ENCODE results near the gene KCNN3. TPM values are rescaled to one million over a fixed set of nuclear protein-coding genes. Genes with fewer than 3 reads are reported as not detected.

Gene KCNN3
- polyA plus RNA-seq, 1 donor from 2014 or later = 2.2 TPM

DNA sequence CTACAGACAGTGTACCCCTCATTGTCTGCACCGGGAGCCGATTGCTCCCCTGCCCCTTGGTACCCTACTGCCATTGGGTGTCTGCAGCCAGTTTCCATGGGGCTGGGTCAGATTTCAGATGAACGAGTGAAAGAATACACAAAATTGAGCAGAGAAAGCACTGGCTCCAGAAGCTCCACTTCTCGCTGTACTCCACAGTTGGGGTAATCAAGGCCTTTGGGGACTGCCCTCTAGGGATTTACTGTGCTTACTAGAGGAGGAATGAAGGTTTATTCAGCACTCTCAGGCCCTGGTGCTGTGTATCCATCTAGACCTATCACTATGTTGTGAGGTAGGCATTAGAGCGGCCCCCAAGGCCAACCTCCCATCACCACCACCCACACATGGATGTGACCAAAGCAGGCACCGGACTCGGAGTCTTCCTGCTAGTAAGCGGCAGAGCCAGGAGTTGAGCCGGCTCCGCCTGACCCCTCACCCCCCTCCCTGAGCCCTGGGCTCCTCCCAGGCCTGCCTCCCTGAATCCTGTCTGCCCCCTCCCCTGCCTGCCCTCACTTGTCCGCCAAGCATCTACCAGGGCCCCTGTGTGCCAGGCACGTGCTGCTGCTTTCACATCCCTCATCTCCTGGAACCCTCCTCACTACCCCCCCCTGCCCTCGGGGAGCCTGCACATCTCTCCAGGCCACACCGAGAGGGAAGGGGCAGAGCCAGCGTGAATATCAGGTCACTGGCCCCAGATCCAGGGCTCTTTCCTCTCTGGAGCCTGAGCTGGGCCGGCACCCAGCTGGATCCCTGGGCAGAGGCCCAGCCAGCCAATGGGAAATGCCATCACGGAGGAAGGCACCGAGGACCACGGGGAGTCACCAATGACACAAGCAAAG, 23.3 kb downstream of the KCNN3 start:
- Histone ChIP-seq H3K4me2 (ENCODE audit: low read length) (no peak overlapping the region), H3K36me3 (ENCODE audit: insufficient read depth, low read length) (no peaks in the 10 kb centered on the region), H3K9me2 (ENCODE audit: insufficient read depth, low read length) (no peaks in the 10 kb centered on the region), H3K9me3 (ENCODE audit: low read length) (no peaks in the 10 kb centered on the region), H3F3A (ENCODE audit: insufficient read depth, low read length, poor library complexity, severe bottlenecking) (no peaks in the 10 kb centered on the region), H3K79me2 (replicated peaks; ENCODE audit: insufficient read depth, low read length) (no peaks in the 10 kb centered on the region), H4K20me1 (ENCODE audit: insufficient read depth) (no peaks in the 10 kb centered on the region), H3K27ac (ENCODE audit: low read length) (no peak overlapping the region), H3K27me3 (ENCODE audit: insufficient read depth, low read depth, low read length) (no peaks in the 10 kb centered on the region), H3K9ac (ENCODE audit: low read length) (no peak overlapping the region), H2AFZ (ENCODE audit: low read depth, low read length) (no peak overlapping the region), H3K4me3 (ENCODE audit: low read length) (no peak overlapping the region)
- TF ChIP-seq SMC3 (conservative IDR thresholded peaks at IDR 0.05; ENCODE audit: poor library complexity) = no peak
- no peak for TF ChIP-seq POLR2AphosphoS5 (IDR thresholded peaks at IDR 0.05)
- TF ChIP-seq EP300 (conservative IDR thresholded peaks at IDR 0.05; ENCODE audit: poor library complexity, severe bottlenecking) = no peak
- no peak for TF ChIP-seq EZH2 (IDR thresholded peaks at IDR 0.05; ENCODE audit: borderline replicate concordance, insufficient read depth, low read length, poor library complexity, severe bottlenecking)
- TF ChIP-seq, protein P1, sequence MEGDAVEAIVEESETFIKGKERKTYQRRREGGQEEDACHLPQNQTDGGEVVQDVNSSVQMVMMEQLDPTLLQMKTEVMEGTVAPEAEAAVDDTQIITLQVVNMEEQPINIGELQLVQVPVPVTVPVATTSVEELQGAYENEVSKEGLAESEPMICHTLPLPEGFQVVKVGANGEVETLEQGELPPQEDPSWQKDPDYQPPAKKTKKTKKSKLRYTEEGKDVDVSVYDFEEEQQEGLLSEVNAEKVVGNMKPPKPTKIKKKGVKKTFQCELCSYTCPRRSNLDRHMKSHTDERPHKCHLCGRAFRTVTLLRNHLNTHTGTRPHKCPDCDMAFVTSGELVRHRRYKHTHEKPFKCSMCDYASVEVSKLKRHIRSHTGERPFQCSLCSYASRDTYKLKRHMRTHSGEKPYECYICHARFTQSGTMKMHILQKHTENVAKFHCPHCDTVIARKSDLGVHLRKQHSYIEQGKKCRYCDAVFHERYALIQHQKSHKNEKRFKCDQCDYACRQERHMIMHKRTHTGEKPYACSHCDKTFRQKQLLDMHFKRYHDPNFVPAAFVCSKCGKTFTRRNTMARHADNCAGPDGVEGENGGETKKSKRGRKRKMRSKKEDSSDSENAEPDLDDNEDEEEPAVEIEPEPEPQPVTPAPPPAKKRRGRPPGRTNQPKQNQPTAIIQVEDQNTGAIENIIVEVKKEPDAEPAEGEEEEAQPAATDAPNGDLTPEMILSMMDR (IDR thresholded peaks at IDR 0.05; ENCODE audit: poor library complexity, severe bottlenecking) = no peak
- TF ChIP-seq RAD21 (conservative IDR thresholded peaks at IDR 0.05) = no peak
- TF ChIP-seq MXI1 (conservative IDR thresholded peaks at IDR 0.05; ENCODE audit: poor library complexity, severe bottlenecking) = no peak
- TF ChIP-seq TAF1 (IDR thresholded peaks at IDR 0.05; ENCODE audit: low read depth) = no peak
- TF ChIP-seq REST (IDR thresholded peaks at IDR 0.05; ENCODE audit: borderline replicate concordance) = no peak

DNA sequence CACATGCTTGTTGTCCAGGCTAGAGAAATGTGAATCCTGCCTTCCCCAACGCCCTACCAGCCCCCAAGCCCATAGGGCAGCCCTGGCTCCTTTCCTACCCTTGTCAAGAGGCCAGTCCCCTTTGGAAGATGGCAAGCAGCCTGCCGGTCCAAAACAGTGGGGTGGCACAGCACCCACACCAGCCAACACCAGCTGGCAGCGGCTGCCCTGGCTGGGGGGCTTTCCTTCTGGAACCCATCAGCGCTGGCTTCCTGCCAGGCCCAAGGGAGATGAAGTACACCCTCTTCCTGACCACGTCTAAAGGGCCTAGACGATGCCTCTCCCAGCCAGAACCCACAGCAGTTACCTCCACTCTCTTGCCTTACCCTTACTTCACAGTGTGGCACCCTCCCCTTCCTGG, 24.2 kb downstream of the KCNN3 start:
- no peaks in the 10 kb centered on the region for H3K9me3 ChIP-seq (ENCODE audit: low read length)
- H3K4me2 ChIP-seq (ENCODE audit: low read length) = no peak overlapping the region
- no peak overlapping the region for H3K4me3 ChIP-seq (ENCODE audit: low read length)
- H3F3A ChIP-seq (ENCODE audit: insufficient read depth, low read length, poor library complexity, severe bottlenecking) = no peaks in the 10 kb centered on the region
- no peak overlapping the region for H2AFZ ChIP-seq (ENCODE audit: low read depth, low read length)
- H3K27me3 ChIP-seq (ENCODE audit: insufficient read depth, low read depth, low read length) = no peaks in the 10 kb centered on the region
- TF ChIP-seq EP300 (conservative IDR thresholded peaks at IDR 0.05; ENCODE audit: poor library complexity, severe bottlenecking) = no peak
- no peak for TF ChIP-seq REST (IDR thresholded peaks at IDR 0.05; ENCODE audit: borderline replicate concordance)
- TF ChIP-seq SMC3 (conservative IDR thresholded peaks at IDR 0.05; ENCODE audit: poor library complexity) = no peak
- TF ChIP-seq, protein P1 (IDR thresholded peaks at IDR 0.05; ENCODE audit: poor library complexity, severe bottlenecking) = no peak
- TF ChIP-seq MXI1 (conservative IDR thresholded peaks at IDR 0.05; ENCODE audit: poor library complexity, severe bottlenecking) = no peak
- no peak for TF ChIP-seq EZH2 (IDR thresholded peaks at IDR 0.05; ENCODE audit: borderline replicate concordance, insufficient read depth, low read length, poor library complexity, severe bottlenecking)
- no peak for TF ChIP-seq RAD21 (conservative IDR thresholded peaks at IDR 0.05)
- TF ChIP-seq POLR2AphosphoS5 (IDR thresholded peaks at IDR 0.05) = no peak
- no peak for TF ChIP-seq TAF1 (IDR thresholded peaks at IDR 0.05; ENCODE audit: low read depth)
- H3K36me3 ChIP-seq (ENCODE audit: insufficient read depth, low read length) = no peaks in the 10 kb centered on the region
- H4K20me1 ChIP-seq (ENCODE audit: insufficient read depth) = no peaks in the 10 kb centered on the region
- no peaks in the 10 kb centered on the region for H3K9me2 ChIP-seq (ENCODE audit: insufficient read depth, low read length)
- no peak overlapping the region for H3K9ac ChIP-seq (ENCODE audit: low read length)
- no peak overlapping the region for H3K27ac ChIP-seq (ENCODE audit: low read length)
- no peaks in the 10 kb centered on the region for H3K79me2 ChIP-seq (replicated peaks; ENCODE audit: insufficient read depth, low read length)
